DMS114 treated with DMSO at 0.1 percent for 48 hours (cell line): Measurements from ENCODE around the gene NAIF1.
"Not testable (repeated sequence)": the region's sequence is repeated elsewhere in the genome, so short reads cannot be mapped to it uniquely, and the experiment has no call there.

Experiments used
- DNase-seq: peaks from one replicate; lab custom pipeline; 2025; ENCODE audit not compliant: unreplicated experiment; lab: John Stamatoyannopoulos, UW

Gene NAIF1

DNA sequence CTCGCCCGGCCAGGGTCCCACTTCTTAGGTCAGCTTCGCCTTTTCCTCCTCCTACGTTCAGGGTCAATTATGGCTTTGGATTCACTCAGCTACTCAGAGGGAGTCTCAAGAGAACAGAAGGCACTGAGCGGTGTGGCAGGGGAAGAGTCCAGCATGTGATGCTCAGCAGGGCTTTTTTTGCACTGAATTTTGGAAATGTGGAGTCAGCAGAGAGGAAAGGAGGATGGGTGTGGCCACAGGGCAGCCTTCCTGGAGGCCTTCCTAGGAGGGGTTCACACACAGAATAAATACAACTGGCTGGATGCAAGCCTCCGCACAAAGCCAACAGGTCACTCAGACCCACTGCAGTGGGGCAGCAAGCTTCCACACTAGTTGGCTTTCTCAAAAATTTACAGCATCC lies 4.8 kb downstream of the NAIF1 start:
- DNase-seq, result no peak

DNA sequence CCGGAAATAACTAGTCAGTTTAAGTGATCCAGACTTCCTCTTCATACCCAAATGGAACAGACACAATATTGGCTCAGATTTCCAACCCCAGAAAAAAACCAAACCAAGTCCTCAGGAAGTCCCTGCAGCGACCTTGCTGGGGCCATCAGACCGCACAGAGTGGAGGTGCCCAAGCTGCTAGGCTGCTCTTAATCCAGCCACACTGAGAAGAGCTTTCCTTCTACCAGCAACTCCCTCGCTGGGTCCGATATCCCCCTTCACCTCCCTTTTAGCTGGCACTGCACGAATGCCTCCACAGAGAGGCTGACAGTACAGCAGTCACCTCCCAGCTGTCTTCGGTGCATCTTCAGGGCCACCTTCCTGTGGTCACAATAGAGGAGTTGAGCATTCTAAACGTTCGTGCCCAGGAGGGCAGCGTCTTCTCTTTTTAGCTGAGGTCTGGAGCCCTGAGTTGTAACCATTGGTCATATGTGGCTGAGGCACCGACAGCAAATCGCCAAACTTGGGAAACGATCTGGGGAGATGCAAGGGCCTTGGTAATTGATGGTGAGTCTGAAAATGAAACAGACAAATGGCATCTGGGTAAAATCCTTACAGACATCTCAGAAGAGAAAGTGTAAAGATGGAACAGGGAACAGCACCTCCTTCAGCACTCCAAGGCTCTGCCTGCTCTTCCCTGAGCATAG lies 5.7 kb downstream of the NAIF1 start:
- DNase-seq, result no peak

DNA sequence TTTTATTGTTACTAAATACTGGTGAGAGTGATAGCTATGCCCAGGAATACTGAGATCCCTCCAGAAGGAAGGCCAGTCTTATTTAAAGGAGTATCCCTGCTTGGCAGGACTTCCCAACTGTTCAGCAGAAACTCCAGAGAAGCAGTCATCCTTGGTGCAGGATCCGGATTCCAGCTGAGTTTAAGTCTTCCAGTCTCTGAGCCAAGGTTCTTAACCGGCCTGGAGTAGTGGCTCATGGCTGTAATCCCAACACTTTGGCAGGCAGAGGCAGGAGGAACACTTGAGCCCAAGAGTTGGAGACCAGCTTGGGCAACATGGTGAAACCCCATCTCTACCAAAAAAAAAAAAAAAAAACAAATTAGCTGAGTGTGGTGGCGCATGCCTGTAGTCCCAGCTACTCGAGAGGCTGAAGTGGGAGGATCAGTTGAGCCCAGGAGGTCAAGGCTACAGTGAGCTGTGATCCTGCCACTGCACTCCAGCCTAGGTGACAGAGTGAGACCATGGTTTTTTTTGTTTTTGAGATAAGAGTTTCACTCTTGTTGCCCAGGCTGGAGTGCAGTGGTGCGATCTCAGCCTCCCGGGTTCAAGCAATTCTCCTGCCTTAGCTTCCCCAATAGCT lies 7.6 kb downstream of the NAIF1 start:
- DNase-seq, result no peak

DNA sequence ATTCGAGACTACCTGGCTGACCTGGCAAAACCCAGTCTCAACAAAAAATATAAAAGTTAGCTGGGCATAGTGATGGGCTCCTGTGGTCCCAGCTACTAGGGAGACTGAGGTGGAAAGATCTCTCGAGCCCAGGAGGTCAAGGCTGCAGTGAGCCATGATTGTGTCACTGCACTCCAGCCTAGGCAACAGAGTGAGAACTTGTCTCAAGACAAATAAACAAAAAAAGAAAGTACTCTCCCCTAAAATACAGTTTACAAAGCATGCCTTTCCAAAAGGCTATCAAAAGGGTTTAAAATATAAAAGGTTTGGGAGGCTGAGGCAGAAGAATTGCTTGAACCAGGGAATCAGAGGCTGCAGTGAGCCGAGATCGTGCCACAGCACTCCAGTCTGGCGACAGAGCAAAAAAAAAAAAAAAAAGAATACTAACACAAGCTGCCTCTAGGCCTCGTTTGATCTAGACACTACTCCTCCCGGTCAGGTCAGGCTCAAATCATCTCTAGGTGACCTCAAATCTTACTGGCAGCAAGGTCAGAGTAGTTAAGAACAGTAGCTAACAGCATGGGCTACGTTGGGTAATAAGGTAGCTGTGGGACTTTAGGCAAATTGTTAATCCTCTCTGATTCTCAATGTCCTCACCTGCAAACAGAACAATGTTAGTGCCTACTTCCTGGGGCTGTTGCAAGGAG lies 9.3 kb downstream of the NAIF1 start:
- no peak for DNase-seq

DNA sequence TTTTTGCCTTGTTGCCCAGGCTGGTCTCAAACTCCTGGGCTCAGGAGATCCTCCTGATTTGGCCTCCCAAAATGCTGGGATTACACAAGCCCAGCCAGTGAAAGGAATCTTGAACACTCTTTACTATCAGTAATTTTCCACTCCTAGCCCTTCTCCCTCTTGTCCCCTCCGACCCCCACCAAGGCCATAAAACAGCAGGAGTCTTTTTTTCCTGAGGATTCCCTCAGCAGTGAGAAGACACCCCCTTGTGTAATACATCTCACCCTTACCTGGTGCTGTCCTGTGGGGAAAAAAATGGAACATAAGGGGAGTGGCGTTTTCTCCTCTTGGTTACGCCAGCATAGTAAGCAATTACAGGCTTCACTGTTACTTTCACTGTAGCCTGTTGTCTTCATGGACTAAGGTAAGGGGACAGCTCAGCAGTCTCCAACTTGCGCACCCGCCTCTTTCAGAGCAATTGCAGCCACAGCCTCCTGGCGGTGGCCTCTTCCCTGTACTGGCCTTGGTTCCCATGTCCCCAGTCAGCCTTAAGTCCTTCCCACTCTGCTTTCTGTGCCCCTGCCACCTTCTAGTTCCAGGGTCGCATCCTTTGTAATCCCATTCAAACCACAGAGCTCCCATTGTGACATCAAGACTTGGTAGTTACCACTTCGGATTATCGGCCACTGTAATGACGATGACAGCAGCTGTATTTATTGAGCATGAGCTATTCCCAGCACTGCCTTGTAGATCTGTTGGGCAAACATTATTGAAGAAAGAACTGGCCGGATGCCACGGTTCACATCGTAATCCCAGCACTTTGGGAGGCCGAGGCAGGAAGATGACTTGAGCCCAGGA lies 10.0 kb downstream of the NAIF1 start:
- no peak for DNase-seq

DNA sequence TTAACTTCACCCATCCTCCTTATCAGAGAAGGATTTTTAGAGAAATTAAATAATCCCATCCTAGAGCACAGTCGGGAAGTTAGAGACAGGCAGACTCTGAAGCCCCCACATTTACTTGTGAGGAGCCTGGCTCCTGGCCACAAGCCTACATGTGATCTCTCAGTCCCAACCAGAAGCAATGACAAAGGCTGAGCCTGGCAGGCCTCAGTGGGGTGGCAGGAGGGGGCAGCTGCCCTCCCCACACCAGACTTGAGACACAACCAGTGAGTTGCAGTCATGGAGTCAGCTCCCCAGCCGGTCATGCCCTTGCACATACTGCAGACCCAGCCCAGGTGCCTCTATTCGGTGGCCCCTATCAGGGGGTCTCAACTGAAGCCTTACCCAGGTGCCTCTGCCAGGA lies 11.0 kb downstream of the NAIF1 start:
- DNase-seq, result no peak

DNA sequence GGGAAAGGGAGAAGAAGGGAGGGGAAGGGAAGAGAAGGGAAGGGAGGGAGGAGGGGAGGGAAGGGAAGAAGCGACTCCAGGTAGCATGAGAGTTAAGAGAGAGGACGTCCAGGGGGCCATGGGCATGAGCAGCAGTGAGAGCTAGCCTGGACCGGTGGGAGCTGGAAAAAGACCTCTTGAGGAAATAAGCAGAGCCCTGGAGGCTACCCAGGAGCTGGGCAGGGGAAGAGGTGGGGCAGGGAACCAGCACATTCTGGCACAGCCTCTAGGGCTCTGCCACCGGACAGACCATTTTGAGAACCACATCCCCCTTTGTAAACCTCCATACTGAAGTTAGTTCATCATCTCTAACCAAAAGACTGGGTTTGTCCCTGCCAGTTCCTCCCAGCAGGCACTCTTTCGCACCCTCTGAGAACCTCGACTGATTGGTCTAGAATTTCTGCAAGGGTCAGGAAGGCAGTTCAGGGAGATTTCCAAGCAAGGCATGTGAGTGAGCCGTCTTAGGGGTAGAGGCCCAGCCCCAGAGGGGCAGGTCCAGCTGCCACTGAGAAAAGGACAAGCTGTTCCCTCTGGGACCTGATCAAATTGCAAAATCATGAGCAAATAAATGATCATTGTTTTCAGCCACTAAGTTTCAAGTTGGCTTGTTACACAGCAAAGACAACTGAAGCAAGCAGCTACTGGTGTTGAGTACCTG lies 11.6 kb downstream of the NAIF1 start:
- DNase-seq, result no peak

DNA sequence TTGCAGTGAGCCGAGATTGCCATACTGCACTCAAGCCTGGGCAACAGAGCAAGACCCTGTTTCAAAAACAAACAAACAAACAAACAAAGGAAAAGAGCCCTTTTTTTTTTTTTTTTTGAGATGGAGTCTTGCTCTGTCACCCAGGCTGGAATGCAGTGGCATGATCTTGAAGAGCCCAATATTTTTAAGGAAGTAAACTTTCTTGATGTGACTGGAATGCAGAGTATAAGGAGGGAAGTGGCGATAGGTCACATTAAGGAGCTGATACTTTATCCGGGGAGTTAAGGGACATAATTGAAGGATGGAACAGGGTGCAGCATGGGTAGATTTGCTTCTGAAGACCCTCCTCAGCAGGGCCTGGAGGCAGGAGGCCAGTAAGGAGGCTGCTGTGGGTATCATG lies 13.0 kb downstream of the NAIF1 start:
- no peak for DNase-seq

DNA sequence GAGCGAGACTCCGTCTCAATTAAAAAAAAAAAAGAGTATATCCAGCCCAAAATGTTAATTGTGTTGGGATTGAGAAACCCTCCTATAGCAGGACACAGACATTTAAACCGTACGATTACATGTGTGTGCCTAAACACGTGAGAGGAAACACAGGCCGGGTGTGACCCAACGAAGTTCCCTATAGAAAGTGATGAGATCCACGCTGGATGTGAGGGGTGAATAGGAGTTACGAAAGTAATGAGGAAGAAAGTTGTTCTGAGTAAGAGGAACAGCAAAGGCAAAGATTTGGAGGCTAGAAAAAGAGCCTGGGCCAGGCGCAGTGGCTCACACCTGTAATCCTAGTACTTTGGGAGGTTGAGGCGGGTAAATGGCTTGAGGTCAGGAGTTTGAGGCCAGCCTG lies 13.6 kb downstream of the NAIF1 start:
- no peak for DNase-seq

DNA sequence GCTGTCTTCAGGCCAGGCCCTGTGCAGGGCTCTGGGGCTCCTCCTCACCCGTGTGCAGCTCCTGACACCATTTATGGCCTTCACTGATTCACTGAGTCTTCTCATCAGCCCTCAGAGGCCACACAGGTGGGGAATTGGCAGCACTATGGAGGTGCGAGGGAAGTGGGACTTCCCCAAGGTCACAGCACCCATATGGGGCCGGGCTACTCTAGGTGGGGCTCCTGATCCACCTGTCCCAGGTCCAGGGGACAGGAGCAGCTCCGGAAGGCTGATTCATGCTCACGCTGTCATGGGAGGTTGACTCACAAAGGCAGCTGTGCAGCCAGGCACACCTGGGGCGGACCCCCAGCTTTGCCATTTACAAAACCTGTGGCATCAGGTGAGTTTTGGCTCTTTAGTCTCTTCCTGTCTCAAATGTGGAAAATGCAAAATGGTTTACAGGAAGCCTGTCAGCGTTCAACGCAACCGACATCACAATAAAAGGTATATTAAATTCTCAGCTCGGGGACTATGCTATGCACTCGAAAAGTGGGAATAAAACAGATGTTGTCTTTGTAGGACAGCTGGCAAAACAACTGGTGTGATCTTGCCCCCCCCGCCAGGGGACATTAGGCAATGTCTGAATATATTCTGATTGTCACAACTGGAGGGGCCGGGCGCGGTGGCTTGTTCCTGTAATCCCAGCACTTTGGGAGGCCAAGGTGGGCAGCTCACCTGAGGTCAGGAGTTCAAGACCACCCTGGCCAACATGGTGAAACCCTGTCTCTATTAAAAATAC lies 15.0 kb downstream of the NAIF1 start:
- DNase-seq, result no peak

DNA sequence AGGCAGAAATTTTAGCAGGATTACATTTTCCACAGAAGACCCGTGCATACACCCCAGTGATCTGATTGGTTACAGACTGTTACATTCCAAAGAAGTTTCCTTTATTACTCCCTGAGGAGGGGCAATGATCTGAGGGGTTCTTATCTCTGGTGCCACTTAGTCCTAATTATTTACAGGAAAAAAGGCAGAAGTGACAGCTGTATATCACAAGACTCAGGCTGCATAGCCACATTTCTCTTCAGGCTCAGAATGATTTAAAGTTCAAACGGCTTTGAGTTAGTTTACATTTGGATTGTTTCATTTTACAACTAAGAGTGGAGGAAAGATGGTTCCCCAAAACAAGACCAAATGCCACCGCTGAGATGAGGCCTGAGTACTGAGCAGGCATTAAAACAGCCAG lies 17.3 kb downstream of the NAIF1 start:
- DNase-seq, result no peak

DNA sequence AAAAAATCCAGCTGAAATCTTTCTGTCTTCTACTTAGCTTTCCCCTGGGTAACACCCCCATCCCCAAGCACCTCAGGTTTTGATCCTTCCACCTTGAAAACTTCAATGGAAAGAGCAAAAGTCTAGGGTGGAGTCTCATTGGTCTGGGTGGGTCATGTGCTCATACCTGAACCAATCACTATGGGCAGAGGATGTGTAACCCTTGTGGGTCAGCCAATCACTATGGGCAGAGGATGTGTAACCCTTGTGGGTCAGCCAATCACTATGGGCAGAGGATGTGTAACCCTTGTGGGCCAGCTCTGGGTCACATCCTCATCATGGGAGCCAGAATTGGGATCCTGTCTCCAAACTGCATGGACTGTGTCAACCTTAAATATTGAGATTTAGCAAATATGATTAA lies 18.5 kb downstream of the NAIF1 start:
- no peak for DNase-seq

DNA sequence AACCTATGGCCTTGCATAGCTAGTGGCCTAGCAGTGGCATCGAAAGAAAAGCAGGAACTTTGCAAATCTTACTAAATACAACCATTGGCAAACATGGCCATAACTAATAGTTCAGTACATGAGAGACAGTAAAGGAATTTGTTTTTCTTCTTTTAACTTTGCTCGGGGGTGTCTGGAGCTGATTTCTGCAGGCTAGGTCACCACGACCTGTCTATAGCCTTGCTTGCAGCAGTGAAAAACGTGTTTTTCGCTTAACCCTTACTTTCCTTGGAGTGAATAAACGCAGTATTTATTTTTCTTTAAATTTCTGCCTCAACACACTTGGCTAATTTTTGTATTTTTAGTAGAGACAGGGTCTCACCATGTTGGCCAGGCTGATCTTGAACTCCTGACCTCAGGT lies 19.9 kb downstream of the NAIF1 start:
- no peak for DNase-seq

DNA sequence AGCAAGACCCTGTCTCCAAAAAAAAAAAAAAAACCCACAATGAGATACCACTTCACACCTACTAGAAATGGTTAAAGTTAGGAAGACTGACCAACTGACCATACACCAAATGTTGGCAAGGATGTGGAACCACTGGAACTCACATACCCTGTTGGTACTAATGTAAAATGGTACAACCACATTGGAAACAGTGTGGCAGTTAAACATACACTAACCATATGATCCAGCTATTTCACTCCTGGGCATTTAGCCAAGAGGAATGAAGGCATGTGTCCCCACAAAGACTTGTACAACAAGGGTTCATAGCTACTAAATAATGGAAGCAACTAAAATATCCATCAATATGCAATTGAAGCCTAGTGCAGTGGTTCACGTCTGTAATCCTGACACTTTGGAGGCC lies 21.3 kb downstream of the NAIF1 start:
- no peak for DNase-seq

DNA sequence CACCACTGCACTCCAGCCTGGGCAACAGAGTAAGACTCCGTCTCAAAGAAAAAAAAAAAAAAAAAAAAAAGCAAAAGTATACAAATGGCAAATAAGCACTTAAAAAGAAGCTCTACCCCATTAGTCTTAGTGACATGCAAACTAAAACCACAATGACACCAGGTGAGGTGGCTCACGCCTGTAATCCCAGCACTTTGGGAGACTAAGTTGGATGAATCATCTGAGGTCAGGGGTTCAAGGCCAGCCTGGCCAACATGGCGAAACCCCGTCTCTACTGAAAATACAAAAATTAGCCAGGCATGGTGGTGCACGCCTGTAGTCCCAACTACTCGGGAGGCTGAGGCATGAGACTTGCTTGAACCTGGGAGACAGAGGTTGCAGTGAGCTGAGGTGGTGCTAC lies 21.7 kb downstream of the NAIF1 start:
- not testable (repeated sequence) for DNase-seq

DNA sequence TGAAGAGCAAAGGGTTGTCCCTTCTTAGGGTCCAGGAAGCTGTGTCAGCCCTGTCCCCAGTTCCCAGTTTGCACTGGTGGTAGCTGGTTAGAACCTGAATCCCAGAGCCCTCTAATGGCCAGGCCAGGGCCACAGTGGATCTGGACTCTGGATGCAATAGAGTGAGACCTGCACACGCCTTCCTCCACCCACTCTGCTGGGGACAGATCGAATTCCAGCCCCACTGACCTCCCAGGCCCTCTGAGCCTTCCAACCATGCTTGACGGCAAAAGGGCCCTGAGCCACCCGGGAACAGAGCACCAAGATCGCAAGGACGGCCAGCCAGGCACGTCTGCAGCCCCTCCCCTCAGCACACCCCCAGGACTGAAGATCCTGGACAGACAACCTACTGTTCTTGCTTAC lies 23.7 kb downstream of the NAIF1 start:
- no peak for DNase-seq

DNA sequence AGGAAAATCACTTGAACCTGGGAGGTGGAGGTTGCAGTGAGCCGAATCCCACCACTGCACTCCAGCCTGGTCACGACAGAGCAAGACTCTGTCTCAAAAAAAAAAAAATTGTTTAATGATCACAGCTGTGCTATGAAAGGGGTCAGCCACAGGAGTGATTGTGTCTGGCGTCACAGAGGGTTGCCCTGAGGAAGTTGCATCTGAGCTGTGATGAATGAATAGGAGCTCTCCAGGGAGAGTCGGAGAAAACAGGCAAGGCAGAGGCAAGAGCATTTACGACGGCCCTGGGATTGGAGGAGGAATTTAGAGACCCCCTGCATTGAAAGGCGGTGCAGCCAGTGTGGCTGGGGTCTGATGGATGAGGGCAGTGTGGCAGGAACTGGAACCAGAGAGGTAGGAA lies 25.1 kb downstream of the NAIF1 start:
- DNase-seq, result no peak

DNA sequence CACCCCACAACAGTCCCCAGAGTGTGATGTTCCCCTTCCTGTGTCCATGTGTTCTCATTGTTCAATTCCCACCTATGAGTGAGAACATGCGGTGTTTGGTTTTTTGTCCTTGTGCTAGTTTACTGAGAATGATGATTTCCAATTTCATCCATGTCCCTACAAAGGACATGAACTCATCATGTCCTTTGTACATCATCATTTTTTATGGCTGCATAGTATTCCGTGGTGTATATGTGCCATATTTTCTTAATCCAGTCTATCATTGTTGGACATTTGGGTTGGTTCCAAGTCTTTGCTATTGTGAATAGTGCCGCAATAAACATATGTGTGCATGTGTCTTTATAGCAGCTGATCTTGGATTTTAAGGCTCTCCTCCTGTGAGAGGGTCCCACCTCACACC lies 26.3 kb downstream of the NAIF1 start:
- DNase-seq, result not testable (repeated sequence)

DNA sequence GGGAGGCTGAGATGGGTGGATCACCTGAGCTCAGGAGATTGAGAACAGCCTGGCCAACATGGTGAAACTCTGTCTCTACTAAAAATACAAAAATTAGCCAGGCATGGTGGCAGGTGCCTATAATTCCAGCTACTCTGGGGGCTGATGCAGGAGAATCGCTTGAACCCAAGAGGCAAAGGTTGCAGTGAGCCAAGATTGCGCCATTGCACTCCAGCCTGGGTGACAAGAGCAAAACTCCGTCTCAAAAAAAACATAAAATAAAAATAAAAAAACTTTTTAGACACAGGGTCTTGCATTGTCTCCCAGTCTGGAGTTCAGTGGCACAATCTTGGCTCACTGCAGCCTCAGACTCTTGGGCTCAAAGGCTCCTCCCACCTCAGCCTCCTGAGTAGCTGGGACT lies 30.6 kb downstream of the NAIF1 start:
- not testable (repeated sequence) for DNase-seq
